ENCODE results near the gene KRT86. TPM values are rescaled to one million over a fixed set of nuclear protein-coding genes. Genes with fewer than 3 reads are reported as not detected.

The KRT86 gene
- total and polyA plus RNA-seq, 2 experiments from 2014 or later: 0.16 TPM; not detected in 1

GRCh38 chr12:52250048-52250990 is 24.1 kb upstream of the KRT86 start:
- H3K27ac ChIP-seq (ENCODE audit: low read depth): no peak overlapping the region
- peak overlapping the region; percentile 89 for H2AFZ ChIP-seq
- TF ChIP-seq CTCF (conservative IDR thresholded peaks at IDR 0.05; ENCODE audit: low read depth in 2 of 2): peak; percentile 10 to 43; a peak in 2 of 4 replicates
- TF ChIP-seq EZH2phosphoT487 (IDR thresholded peaks at IDR 0.05; ENCODE audit: unreplicated experiment): no peak
- ATAC-seq (peak; percentile 85), DNase-seq (ENCODE audit: low spot score) (peak; percentile 68)
- no peaks in the 10 kb centered on the region for H3K36me3 Mint-ChIP-seq (ENCODE audit: low read depth)
- peaks cover 30% of the 10 kb centered on the region for H3K27me3 Mint-ChIP-seq (ENCODE audit: insufficient read depth, low read depth, poor library complexity)
- H3K9me3 Mint-ChIP-seq: no peaks in the 10 kb centered on the region
- no peak overlapping the region for H3K27ac Mint-ChIP-seq
- no peaks in the 10 kb centered on the region for H3F3A ChIP-seq (replicated peaks; ENCODE audit: low read depth)
- H4K20me1 ChIP-seq (replicated peaks; ENCODE audit: insufficient read depth): no peaks in the 10 kb centered on the region
- peaks cover 40% of the 10 kb centered on the region for H3K4me1 Mint-ChIP-seq
- H3K4me3 ChIP-seq: peak overlapping the region; percentile 59
- peaks cover 25% of the 10 kb centered on the region for H3K27me3 ChIP-seq (ENCODE audit: insufficient read depth)
- no peaks in the 10 kb centered on the region for H3K79me2 ChIP-seq (replicated peaks; ENCODE audit: insufficient read depth)
- peak overlapping the region; percentile 83 for H3K4me2 ChIP-seq
- no peaks in the 10 kb centered on the region for H3K36me3 ChIP-seq (ENCODE audit: insufficient read depth)
- H3K4me1 ChIP-seq (ENCODE audit: insufficient read depth): no peaks in the 10 kb centered on the region
- peak overlapping the region; percentile 69 for H3K4me3 Mint-ChIP-seq
- no peaks in the 10 kb centered on the region for H3K9me2 ChIP-seq (ENCODE audit: insufficient read depth)

GRCh38 chr12:52251367-52252051 is 22.9 kb upstream of the KRT86 start:
- ATAC-seq (no peak), DNase-seq (ENCODE audit: low spot score) (no peak)
- H3K4me2 ChIP-seq: no peak overlapping the region
- H3K9me2 ChIP-seq (ENCODE audit: insufficient read depth): no peaks in the 10 kb centered on the region
- no peaks in the 10 kb centered on the region for H4K20me1 ChIP-seq (replicated peaks; ENCODE audit: insufficient read depth)
- Mint-ChIP-seq H3K27ac (no peak overlapping the region), H3K4me1 (peaks cover 37% of the 10 kb centered on the region), H3K36me3 (ENCODE audit: low read depth) (no peaks in the 10 kb centered on the region), H3K27me3 (ENCODE audit: insufficient read depth, low read depth, poor library complexity) (peaks cover 41% of the 10 kb centered on the region), H3K9me3 (no peaks in the 10 kb centered on the region; the same call in 2 of the 3 replicates), H3K4me3 (no peak overlapping the region)
- no peaks in the 10 kb centered on the region for H3F3A ChIP-seq (replicated peaks; ENCODE audit: low read depth)
- H2AFZ ChIP-seq: no peak overlapping the region
- no peaks in the 10 kb centered on the region for H3K79me2 ChIP-seq (replicated peaks; ENCODE audit: insufficient read depth)
- no peak overlapping the region for H3K27ac ChIP-seq (ENCODE audit: low read depth)
- peaks cover 37% of the 10 kb centered on the region for H3K27me3 ChIP-seq (ENCODE audit: insufficient read depth)
- H3K4me3 ChIP-seq: no peak overlapping the region
- H3K36me3 ChIP-seq (ENCODE audit: insufficient read depth): no peaks in the 10 kb centered on the region
- no peaks in the 10 kb centered on the region for H3K4me1 ChIP-seq (ENCODE audit: insufficient read depth)
- TF ChIP-seq EZH2 (IDR thresholded peaks at IDR 0.05; ENCODE audit: low read depth, unreplicated experiment) (no peak), REST (IDR thresholded peaks at IDR 0.05; ENCODE audit: unreplicated experiment) (no peak), JUNB (IDR thresholded peaks at IDR 0.05; ENCODE audit: unreplicated experiment) (no peak), CREB1 (CRISPR knock-in tag; IDR thresholded peaks at IDR 0.05; ENCODE audit: low read depth) (no peak), CTCF (conservative IDR thresholded peaks at IDR 0.05; ENCODE audit: low read depth in 2 of 2) (no peak)
